Measurements from ENCODE around the gene EVI5L.

- TF ChIP-seq, protein P1, sequence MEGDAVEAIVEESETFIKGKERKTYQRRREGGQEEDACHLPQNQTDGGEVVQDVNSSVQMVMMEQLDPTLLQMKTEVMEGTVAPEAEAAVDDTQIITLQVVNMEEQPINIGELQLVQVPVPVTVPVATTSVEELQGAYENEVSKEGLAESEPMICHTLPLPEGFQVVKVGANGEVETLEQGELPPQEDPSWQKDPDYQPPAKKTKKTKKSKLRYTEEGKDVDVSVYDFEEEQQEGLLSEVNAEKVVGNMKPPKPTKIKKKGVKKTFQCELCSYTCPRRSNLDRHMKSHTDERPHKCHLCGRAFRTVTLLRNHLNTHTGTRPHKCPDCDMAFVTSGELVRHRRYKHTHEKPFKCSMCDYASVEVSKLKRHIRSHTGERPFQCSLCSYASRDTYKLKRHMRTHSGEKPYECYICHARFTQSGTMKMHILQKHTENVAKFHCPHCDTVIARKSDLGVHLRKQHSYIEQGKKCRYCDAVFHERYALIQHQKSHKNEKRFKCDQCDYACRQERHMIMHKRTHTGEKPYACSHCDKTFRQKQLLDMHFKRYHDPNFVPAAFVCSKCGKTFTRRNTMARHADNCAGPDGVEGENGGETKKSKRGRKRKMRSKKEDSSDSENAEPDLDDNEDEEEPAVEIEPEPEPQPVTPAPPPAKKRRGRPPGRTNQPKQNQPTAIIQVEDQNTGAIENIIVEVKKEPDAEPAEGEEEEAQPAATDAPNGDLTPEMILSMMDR (IDR thresholded peaks at IDR 0.05): no peak
- TF ChIP-seq POLR2A (IDR thresholded peaks at IDR 0.05): no peak
These were observed 21.1 kb downstream of the EVI5L start for GRCh38 chr19:7850945-7851622.
